Measurements from ENCODE around the gene CRKL.

CRKL gene

GRCh38 chr22:20980523-20980922, 63.3 kb downstream of the CRKL start:
- DNase-seq (ENCODE audit: low read depth in 2 of 3, low spot score in 2 of 3) = no peak

GRCh38 chr22:20980938-20981722, 63.9 kb downstream of the CRKL start:
- no peak for DNase-seq (ENCODE audit: low read depth in 2 of 3, low spot score in 2 of 3)

- DNase-seq (ENCODE audit: low read depth in 2 of 3, low spot score in 2 of 3) = peak in 2 of 3 experiments; percentile 40 to 58
Observed at GRCh38 chr22:20981787-20982562, 64.8 kb downstream of the CRKL start, which contains the start of gene LZTR1. LZTR1 (plus strand) TSS chr22:20982297; CDS start chr22:20982372, 75 bp downstream.

GRCh38 chr22:20982563-20982882, 65.3 kb downstream of the CRKL start:
- DNase-seq (ENCODE audit: low read depth in 2 of 3, low spot score in 2 of 3) = no peak

GRCh38 chr22:20983081-20983771, 66.0 kb downstream of the CRKL start:
- DNase-seq (ENCODE audit: low read depth in 2 of 3, low spot score in 2 of 3) = no peak

GRCh38 chr22:20985720-20986119, 68.5 kb downstream of the CRKL start:
- no peak for DNase-seq (ENCODE audit: low read depth in 2 of 3, low spot score in 2 of 3)

- DNase-seq (ENCODE audit: low read depth in 2 of 3, low spot score in 2 of 3) = no peak
Observed at GRCh38 chr22:20986365-20986764, 69.2 kb downstream of the CRKL start.

GRCh38 chr22:20987375-20987774, 70.2 kb downstream of the CRKL start:
- no peak for DNase-seq (ENCODE audit: low read depth in 2 of 3, low spot score in 2 of 3)

- no peak for DNase-seq (ENCODE audit: low read depth in 2 of 3, low spot score in 2 of 3)
Observed at GRCh38 chr22:20988573-20989322, 71.5 kb downstream of the CRKL start.

- DNase-seq (ENCODE audit: low read depth in 2 of 3, low spot score in 2 of 3) = no peak
Observed at GRCh38 chr22:20989323-20990138, 72.3 kb downstream of the CRKL start.

GRCh38 chr22:20990184-20991180, 73.3 kb downstream of the CRKL start:
- no peak for DNase-seq (ENCODE audit: low read depth in 2 of 3, low spot score in 2 of 3)

- DNase-seq (ENCODE audit: low read depth in 2 of 3, low spot score in 2 of 3) = no peak
Observed at GRCh38 chr22:20991252-20992055, 74.2 kb downstream of the CRKL start.

GRCh38 chr22:20992056-20992442, 74.8 kb downstream of the CRKL start:
- DNase-seq (ENCODE audit: low read depth in 2 of 3, low spot score in 2 of 3) = no peak

GRCh38 chr22:20992456-20993303, 75.5 kb downstream of the CRKL start:
- no peak for DNase-seq (ENCODE audit: low read depth in 2 of 3, low spot score in 2 of 3)

- DNase-seq (ENCODE audit: low read depth in 2 of 3, low spot score in 2 of 3) = no peak
Observed at GRCh38 chr22:20993304-20994127, 76.3 kb downstream of the CRKL start.

GRCh38 chr22:20994128-20994901, 77.1 kb downstream of the CRKL start:
- DNase-seq (ENCODE audit: low read depth in 2 of 3, low spot score in 2 of 3) = no peak
